ENCODE data around the gene FAM177A1. TPM values are rescaled to one million over a fixed set of nuclear protein-coding genes. Genes with fewer than 3 reads are reported as not detected.

Gene FAM177A1
- total and polyA plus RNA-seq, 11 donors: 56.3 to 129 (median 97.1) TPM

DNA sequence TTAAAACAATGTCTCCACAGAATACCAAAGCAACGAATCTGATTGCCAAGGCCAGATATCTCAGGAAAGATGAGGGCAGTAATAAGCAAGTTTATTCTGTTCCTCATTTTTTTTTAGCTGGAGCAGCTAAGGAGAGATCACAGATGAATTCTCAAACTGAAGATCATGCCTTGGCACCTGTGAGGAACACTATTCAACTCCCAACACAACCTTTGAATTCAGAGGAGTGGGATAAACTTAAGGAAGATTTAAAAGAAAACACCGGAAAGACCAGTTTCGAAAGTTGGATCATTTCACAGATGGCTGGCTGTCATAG is 77.3 kb downstream of the FAM177A1 start:
- H3K36me3 ChIP-seq: peaks cover 0 to 30% (median 9%) of the 10 kb centered on the region in 9 donors
- no peaks in the 10 kb centered on the region for H3K27me3 ChIP-seq
- TF ChIP-seq POLR2A (IDR thresholded peaks at IDR 0.05): no peak
- TF ChIP-seq, protein P1, sequence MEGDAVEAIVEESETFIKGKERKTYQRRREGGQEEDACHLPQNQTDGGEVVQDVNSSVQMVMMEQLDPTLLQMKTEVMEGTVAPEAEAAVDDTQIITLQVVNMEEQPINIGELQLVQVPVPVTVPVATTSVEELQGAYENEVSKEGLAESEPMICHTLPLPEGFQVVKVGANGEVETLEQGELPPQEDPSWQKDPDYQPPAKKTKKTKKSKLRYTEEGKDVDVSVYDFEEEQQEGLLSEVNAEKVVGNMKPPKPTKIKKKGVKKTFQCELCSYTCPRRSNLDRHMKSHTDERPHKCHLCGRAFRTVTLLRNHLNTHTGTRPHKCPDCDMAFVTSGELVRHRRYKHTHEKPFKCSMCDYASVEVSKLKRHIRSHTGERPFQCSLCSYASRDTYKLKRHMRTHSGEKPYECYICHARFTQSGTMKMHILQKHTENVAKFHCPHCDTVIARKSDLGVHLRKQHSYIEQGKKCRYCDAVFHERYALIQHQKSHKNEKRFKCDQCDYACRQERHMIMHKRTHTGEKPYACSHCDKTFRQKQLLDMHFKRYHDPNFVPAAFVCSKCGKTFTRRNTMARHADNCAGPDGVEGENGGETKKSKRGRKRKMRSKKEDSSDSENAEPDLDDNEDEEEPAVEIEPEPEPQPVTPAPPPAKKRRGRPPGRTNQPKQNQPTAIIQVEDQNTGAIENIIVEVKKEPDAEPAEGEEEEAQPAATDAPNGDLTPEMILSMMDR (IDR thresholded peaks at IDR 0.05): no peak
- 54 to 59% (median 57%) methylated on average over 3 of the region's 3 CpGs for WGBS, 4 donors
- H3K4me1 ChIP-seq: peaks cover 0 to 45% (median 18%) of the 10 kb centered on the region in 12 donors
- peak overlapping the region in 7 of 12 donors; percentile 91 to 100 (median 96) for H3K27ac ChIP-seq
- intact Hi-C loops (cut with DNase I): loop anchor here in 6 of 10 donors (2.0 to 10.0 kb wide), 8 partner anchors 76 to 684 kb away; partner anchors contain the start of genes BAZ1A (in 2 of the 6), FAM177A1 (in 1 of the 6), NFKBIA (in 1 of the 6) and RALGAPA1 (in 1 of the 6)
- no peaks in the 10 kb centered on the region for H3K9me3 ChIP-seq
- peak overlapping the region in 11 of 12 donors; percentile 64 to 86 (median 69) for H3K4me3 ChIP-seq
- ATAC-seq (no peak), DNase-seq (no peak)

DNA sequence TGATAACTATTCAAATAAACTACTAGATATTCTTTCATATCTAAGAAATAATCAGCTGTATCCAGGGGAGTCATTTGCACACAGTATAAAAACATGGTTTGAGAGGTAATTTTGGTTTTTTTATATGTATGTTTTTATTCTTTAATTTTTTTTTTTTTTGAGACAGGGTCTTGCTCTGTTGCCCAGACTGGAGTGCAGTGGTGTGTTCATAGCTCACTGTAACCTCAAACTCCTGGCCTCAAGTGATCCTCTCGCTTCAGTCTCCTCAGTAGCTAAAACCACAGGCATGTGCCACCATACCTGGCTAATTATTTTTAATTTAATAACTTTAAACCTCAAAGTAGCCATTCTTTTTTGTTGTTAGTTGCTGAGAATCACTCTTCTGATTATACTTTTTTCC is 78.1 kb downstream of the FAM177A1 start:
- Histone ChIP-seq H3K9me3 (no peaks in the 10 kb centered on the region), H3K36me3 (peaks cover 0 to 30% (median 9%) of the 10 kb centered on the region in 9 donors), H3K27ac (no peak overlapping the region), H3K4me3 (peak overlapping the region in 1 of 12 donors; percentile 85), H3K27me3 (no peaks in the 10 kb centered on the region), H3K4me1 (peaks cover 0 to 44% (median 18%) of the 10 kb centered on the region in 12 donors)
- intact Hi-C loops (cut with DNase I): loop anchor here in 6 of 10 donors (5.0 to 10.0 kb wide), 7 partner anchors 77 to 683 kb away; partner anchors contain the start of genes BAZ1A (in 1 of the 6), FAM177A1 (in 1 of the 6), NFKBIA (in 1 of the 6) and RALGAPA1 (in 1 of the 6)
- 96 to 100% (median 96%) methylated on average over 1 of the region's 1 CpG for WGBS, 4 donors
- no peak for TF ChIP-seq POLR2A (IDR thresholded peaks at IDR 0.05)
- TF ChIP-seq, protein P1 (IDR thresholded peaks at IDR 0.05): no peak
- ATAC-seq (no peak), DNase-seq (no peak)

Other genes starting within 250 kb of the FAM177A1 start
- 10 to 100 TPM in 2 of 9 donors, 1 to 10 TPM in 7; 3.8 to 20.3 (median 6.5) TPM for gene BAZ1A, start 170.9 kb upstream of the FAM177A1 start, total RNA-seq
- 1 to 10 TPM; 5.1 to 8.8 TPM for gene BAZ1A, start 170.9 kb upstream of the FAM177A1 start, polyA plus RNA-seq
- 10 to 100 TPM; 29.0 to 37.3 (median 34.0) TPM for gene SRP54, start 63.3 kb upstream of the FAM177A1 start, total RNA-seq
- gene SRP54, start 63.3 kb upstream of the FAM177A1 start, polyA plus RNA-seq: 10 to 100 TPM; 16.0 to 53.3 TPM
- gene PPP2R3C, start 75.7 kb downstream of the FAM177A1 start, total RNA-seq: 10 to 100 TPM; 15.2 to 37.3 (median 28.5) TPM
- gene PPP2R3C, start 75.7 kb downstream of the FAM177A1 start, polyA plus RNA-seq: 10 to 100 TPM; 25.0 to 34.3 TPM
- gene PRORP, start 76.3 kb downstream of the FAM177A1 start, total RNA-seq: 10 to 100 TPM; 18.0 to 25.8 (median 21.1) TPM
- 10 to 100 TPM in 1 of 2 donors, 1 to 10 TPM in 1; 8.3 to 23.0 TPM for gene PRORP, start 76.3 kb downstream of the FAM177A1 start, polyA plus RNA-seq
- 100 to 1,000 TPM; 146 to 230 (median 176) TPM for gene PSMA6, start 246.1 kb downstream of the FAM177A1 start, total RNA-seq
- 100 to 1,000 TPM; 123 to 293 TPM for gene PSMA6, start 246.1 kb downstream of the FAM177A1 start, polyA plus RNA-seq

Measured in heart left ventricle (tissue), 16 donors.